Muscle layer of duodenum (tissue), 2 donors: Measurements from ENCODE around the gene PTPRG.

Source experiments
- H3K27ac ChIP-seq: one replicate; pipeline ENCODE4 v1.7.0; 2013; ENCODE audit warnings: mild to moderate bottlenecking, low read length
- H3K27me3 ChIP-seq: one replicate; pipeline ENCODE4 v1.7.0; 2013; ENCODE audit warnings: low read depth, mild to moderate bottlenecking, control low read depth, low read length
- H3K36me3 ChIP-seq, 2 donors: one replicate each; pipeline ENCODE4 v1.7.0; 2013; ENCODE audit warnings: low read length in 2 of 2, control low read depth in 1 of 2, mild to moderate bottlenecking in 1 of 2; ENCODE audit not compliant: insufficient read depth in 2 of 2, control insufficient read depth in 1 of 2
- H3K4me1 ChIP-seq, 2 donors: one replicate each; pipeline ENCODE4 v1.7.0; 2013; ENCODE audit warnings: low read length in 2 of 2, mild to moderate bottlenecking in 2 of 2, control low read depth in 1 of 2, moderate library complexity in 1 of 2; ENCODE audit not compliant: insufficient read depth in 2 of 2, control insufficient read depth in 1 of 2
- H3K4me3 ChIP-seq, 2 donors: one replicate each; pipeline ENCODE4 v1.7.0; 2013; ENCODE audit warnings: low read length in 2 of 2, low read depth in 1 of 2, mild to moderate bottlenecking in 1 of 2
- H3K9me3 ChIP-seq, 2 donors: one replicate each; pipeline ENCODE4 v1.7.0; 2013; ENCODE audit warnings: low read length in 2 of 2, control low read depth in 1 of 2, mild to moderate bottlenecking in 1 of 2; ENCODE audit not compliant: control insufficient read depth in 1 of 2
- donor health status: healthy.

PTPRG gene

GRCh38 chr3:61681636-61682035 is 120.3 kb downstream of the PTPRG start:
- H3K27ac ChIP-seq, result no peak overlapping the region
- no peaks in the 10 kb centered on the region for H3K27me3 ChIP-seq
- H3K36me3 ChIP-seq, result no peaks in the 10 kb centered on the region

GRCh38 chr3:61682671-61683548 is 121.5 kb downstream of the PTPRG start:
- no peaks in the 10 kb centered on the region for H3K36me3 ChIP-seq
- no peak overlapping the region for H3K27ac ChIP-seq
- H3K4me3 ChIP-seq, result no peak overlapping the region
- peaks cover 0 to 7% of the 10 kb centered on the region in 2 donors for H3K4me1 ChIP-seq
- H3K27me3 ChIP-seq, result no peaks in the 10 kb centered on the region
- H3K9me3 ChIP-seq, result no peaks in the 10 kb centered on the region

More at GRCh38 chr3:61681636-61682035, 120.3 kb downstream of the PTPRG start:
- H3K4me1 ChIP-seq, result peaks cover 0 to 7% of the 10 kb centered on the region in 2 donors
- no peaks in the 10 kb centered on the region for H3K9me3 ChIP-seq
- no peak overlapping the region for H3K4me3 ChIP-seq

GRCh38 chr3:61683549-61684236 is 122.3 kb downstream of the PTPRG start:
- Histone ChIP-seq H3K4me3 (no peak overlapping the region), H3K27ac (no peak overlapping the region), H3K27me3 (no peaks in the 10 kb centered on the region), H3K36me3 (no peaks in the 10 kb centered on the region), H3K4me1 (peaks cover 0 to 8% of the 10 kb centered on the region in 2 donors), H3K9me3 (no peaks in the 10 kb centered on the region)

- no peak overlapping the region for H3K27ac ChIP-seq
- no peaks in the 10 kb centered on the region for H3K27me3 ChIP-seq
- H3K9me3 ChIP-seq, result no peaks in the 10 kb centered on the region
- H3K4me1 ChIP-seq, result peaks cover 0 to 12% of the 10 kb centered on the region in 2 donors
- no peaks in the 10 kb centered on the region for H3K36me3 ChIP-seq
- no peak overlapping the region for H3K4me3 ChIP-seq
Measured at GRCh38 chr3:61684386-61684785, 123.0 kb downstream of the PTPRG start.

- H3K4me3 ChIP-seq, result no peak overlapping the region
- H3K36me3 ChIP-seq, result no peaks in the 10 kb centered on the region
- no peaks in the 10 kb centered on the region for H3K9me3 ChIP-seq
- peaks cover 0 to 12% of the 10 kb centered on the region in 2 donors for H3K4me1 ChIP-seq
- no peaks in the 10 kb centered on the region for H3K27me3 ChIP-seq
- no peak overlapping the region for H3K27ac ChIP-seq
Measured at GRCh38 chr3:61685755-61686154, 124.4 kb downstream of the PTPRG start.

- no peaks in the 10 kb centered on the region for H3K36me3 ChIP-seq
- no peaks in the 10 kb centered on the region for H3K27me3 ChIP-seq
- no peak overlapping the region for H3K27ac ChIP-seq
- H3K4me3 ChIP-seq, result no peak overlapping the region
- H3K9me3 ChIP-seq, result no peaks in the 10 kb centered on the region
- peaks cover 0 to 12% of the 10 kb centered on the region in 2 donors for H3K4me1 ChIP-seq
Measured at GRCh38 chr3:61686228-61686648, 124.9 kb downstream of the PTPRG start.

- H3K4me3 ChIP-seq, result no peak overlapping the region
- H3K27me3 ChIP-seq, result no peaks in the 10 kb centered on the region
- H3K27ac ChIP-seq, result no peak overlapping the region
- H3K9me3 ChIP-seq, result no peaks in the 10 kb centered on the region
- peaks cover 0 to 12% of the 10 kb centered on the region in 2 donors for H3K4me1 ChIP-seq
- H3K36me3 ChIP-seq, result no peaks in the 10 kb centered on the region
Measured at GRCh38 chr3:61687206-61687605, 125.8 kb downstream of the PTPRG start.

- Histone ChIP-seq H3K9me3 (no peaks in the 10 kb centered on the region), H3K4me3 (no peak overlapping the region), H3K36me3 (no peaks in the 10 kb centered on the region), H3K27me3 (no peaks in the 10 kb centered on the region), H3K4me1 (peaks cover 0 to 12% of the 10 kb centered on the region in 2 donors), H3K27ac (no peak overlapping the region)
Measured at GRCh38 chr3:61687663-61688306, 126.4 kb downstream of the PTPRG start.

- no peaks in the 10 kb centered on the region for H3K36me3 ChIP-seq
- no peaks in the 10 kb centered on the region for H3K27me3 ChIP-seq
- peaks cover 0 to 12% of the 10 kb centered on the region in 2 donors for H3K4me1 ChIP-seq
- H3K9me3 ChIP-seq, result no peaks in the 10 kb centered on the region
- H3K27ac ChIP-seq, result no peak overlapping the region
- no peak overlapping the region for H3K4me3 ChIP-seq
Measured at GRCh38 chr3:61688307-61688984, 127.1 kb downstream of the PTPRG start.

GRCh38 chr3:61690016-61690415 is 128.6 kb downstream of the PTPRG start:
- H3K27me3 ChIP-seq, result no peaks in the 10 kb centered on the region
- H3K4me3 ChIP-seq, result no peak overlapping the region
- H3K36me3 ChIP-seq, result no peaks in the 10 kb centered on the region
- H3K4me1 ChIP-seq, result peaks cover 0 to 12% of the 10 kb centered on the region in 2 donors
- no peak overlapping the region for H3K27ac ChIP-seq
- H3K9me3 ChIP-seq, result no peaks in the 10 kb centered on the region

GRCh38 chr3:61691466-61691865 is 130.1 kb downstream of the PTPRG start:
- Histone ChIP-seq H3K9me3 (no peaks in the 10 kb centered on the region), H3K4me3 (no peak overlapping the region), H3K27me3 (no peaks in the 10 kb centered on the region), H3K36me3 (no peaks in the 10 kb centered on the region), H3K4me1 (peaks cover 0 to 5% of the 10 kb centered on the region in 2 donors), H3K27ac (no peak overlapping the region)
